ENCODE data around the gene GNMT.

The GNMT gene

GRCh38 chr6:42960243-42961019, at the start of gene GNMT:
Gene GNMT (plus strand): TSS chr6:42960754. CDS start chr6:42960768, 14 bp downstream.
- Mint-ChIP-seq H3K27ac (peak within 1 kb of the TSS in 1 of 2 donors; percentile 71), H3K4me3 (peak within 1 kb of the TSS; percentile 78 to 92)

GRCh38 chr6:42911171-42912021, 49.2 kb upstream of the GNMT start:
- Mint-ChIP-seq H3K4me3 (peak overlapping the region; percentile 47 to 71), H3K9me3 (no peaks in the 10 kb centered on the region), H3K27ac (peak overlapping the region; percentile 26 to 90), H3K4me1 (peaks cover 14% of the 10 kb centered on the region), H3K27me3 (peaks cover 28% of the 10 kb centered on the region)
- ATAC-seq (no peak), DNase-seq (no peak)

More at GRCh38 chr6:42960243-42961019, at the start of gene GNMT:
- ATAC-seq = peak; percentile 82
- Mint-ChIP-seq H3K9me3 (no peaks in the 10 kb centered on the region), H3K4me1 (peaks cover 21% of the 10 kb centered on the region), H3K27me3 (peaks cover 8% of the 10 kb centered on the region)
- DNase-seq = peak; percentile 30 to 44

- Mint-ChIP-seq H3K27me3 (peaks cover 29% of the 10 kb centered on the region), H3K27ac (no peak overlapping the region), H3K4me1 (peaks cover 15% of the 10 kb centered on the region)
Observed at GRCh38 chr6:42914546-42914945, 46.0 kb upstream of the GNMT start.

GRCh38 chr6:42915732-42916131, 44.8 kb upstream of the GNMT start, which contains the start of gene PTCRA:
Gene PTCRA (plus strand): TSS chr6:42916053. CDS start chr6:42916070, 17 bp downstream.
- H3K27ac Mint-ChIP-seq = peak within 1 kb of the TSS in 1 of 2 donors; percentile 71
- peaks cover 15% of the 10 kb centered on the region for H3K4me1 Mint-ChIP-seq
- H3K4me3 Mint-ChIP-seq = no peak within 1 kb of the TSS
- peaks cover 29% of the 10 kb centered on the region for H3K27me3 Mint-ChIP-seq
- H3K9me3 Mint-ChIP-seq = no peaks in the 10 kb centered on the region
- ATAC-seq = peak; percentile 42
- no peak for DNase-seq

More at GRCh38 chr6:42914546-42914945, 46.0 kb upstream of the GNMT start:
- no peaks in the 10 kb centered on the region for H3K9me3 Mint-ChIP-seq
- no peak for ATAC-seq
- no peak for DNase-seq
- H3K4me3 Mint-ChIP-seq = no peak overlapping the region

GRCh38 chr6:42916288-42916687, 44.3 kb upstream of the GNMT start:
- H3K4me3 Mint-ChIP-seq = no peak overlapping the region
- peak overlapping the region in 1 of 2 donors; percentile 71 for H3K27ac Mint-ChIP-seq
- peaks cover 24% of the 10 kb centered on the region for H3K27me3 Mint-ChIP-seq
- DNase-seq = no peak
- peak; percentile 74 for ATAC-seq
- no peaks in the 10 kb centered on the region for H3K9me3 Mint-ChIP-seq
- H3K4me1 Mint-ChIP-seq = peaks cover 11% of the 10 kb centered on the region

- Mint-ChIP-seq H3K27me3 (no peaks in the 10 kb centered on the region), H3K9me3 (no peaks in the 10 kb centered on the region), H3K4me1 (no peaks in the 10 kb centered on the region), H3K27ac (no peak overlapping the region), H3K4me3 (no peak overlapping the region)
- DNase-seq (no peak), ATAC-seq (no peak)
Observed at GRCh38 chr6:42921801-42922200, 38.8 kb upstream of the GNMT start.

GRCh38 chr6:42923666-42924065, 36.9 kb upstream of the GNMT start:
- Mint-ChIP-seq H3K4me1 (peaks cover 7% of the 10 kb centered on the region), H3K4me3 (no peak overlapping the region), H3K27me3 (no peaks in the 10 kb centered on the region), H3K9me3 (no peaks in the 10 kb centered on the region), H3K27ac (no peak overlapping the region)
- no peak for DNase-seq
- no peak for ATAC-seq

GRCh38 chr6:42925248-42925857, 35.2 kb upstream of the GNMT start:
- ATAC-seq (no peak), DNase-seq (no peak)
- no peak overlapping the region for H3K4me3 Mint-ChIP-seq
- H3K27ac Mint-ChIP-seq = no peak overlapping the region
- peaks cover 10% of the 10 kb centered on the region for H3K4me1 Mint-ChIP-seq
- H3K27me3 Mint-ChIP-seq = no peaks in the 10 kb centered on the region
- H3K9me3 Mint-ChIP-seq = no peaks in the 10 kb centered on the region

GRCh38 chr6:42928986-42929820, 31.4 kb upstream of the GNMT start, which contains the start of gene CNPY3:
Gene CNPY3 (plus strand): TSS chr6:42929480. CDS start chr6:42929571, 91 bp downstream.
- Mint-ChIP-seq H3K27me3 (no peaks in the 10 kb centered on the region), H3K9me3 (no peaks in the 10 kb centered on the region), H3K4me3 (peak within 1 kb of the TSS; percentile 92 to 99), H3K27ac (peak within 1 kb of the TSS; percentile 94 to 97), H3K4me1 (peaks cover 49% of the 10 kb centered on the region)
- DNase-seq (peak; percentile 96 to 98), ATAC-seq (peak; percentile 90)

GRCh38 chr6:42929821-42930360, 30.7 kb upstream of the GNMT start:
- ATAC-seq = peak; percentile 55
- peaks cover 51% of the 10 kb centered on the region for H3K4me1 Mint-ChIP-seq
- no peaks in the 10 kb centered on the region for H3K9me3 Mint-ChIP-seq

GRCh38 chr6:42932412-42932811, 28.1 kb upstream of the GNMT start:
- Mint-ChIP-seq H3K9me3 (no peaks in the 10 kb centered on the region), H3K27me3 (no peaks in the 10 kb centered on the region), H3K4me3 (peak overlapping the region; percentile 82 to 92), H3K4me1 (peaks cover 69% of the 10 kb centered on the region), H3K27ac (peak overlapping the region; percentile 3 to 88)
- DNase-seq (no peak), ATAC-seq (no peak)

More at GRCh38 chr6:42929821-42930360, 30.7 kb upstream of the GNMT start:
- Mint-ChIP-seq H3K27me3 (no peaks in the 10 kb centered on the region), H3K4me3 (peak overlapping the region; percentile 92 to 99), H3K27ac (peak overlapping the region; percentile 94 to 97)
- DNase-seq = peak; percentile 75 to 82

- ATAC-seq = no peak
- Mint-ChIP-seq H3K27ac (peak overlapping the region; percentile 47 to 81), H3K4me3 (peak overlapping the region; percentile 82 to 92)
Observed at GRCh38 chr6:42933205-42933604, 27.3 kb upstream of the GNMT start.

GRCh38 chr6:42935322-42935721, 25.2 kb upstream of the GNMT start:
- ATAC-seq (no peak), DNase-seq (no peak)
- Mint-ChIP-seq H3K27ac (peak overlapping the region; percentile 73 to 75), H3K9me3 (no peaks in the 10 kb centered on the region), H3K27me3 (no peaks in the 10 kb centered on the region), H3K4me3 (no peak overlapping the region), H3K4me1 (peaks cover 78% of the 10 kb centered on the region)

More at GRCh38 chr6:42933205-42933604, 27.3 kb upstream of the GNMT start:
- peaks cover 72% of the 10 kb centered on the region for H3K4me1 Mint-ChIP-seq
- no peaks in the 10 kb centered on the region for H3K9me3 Mint-ChIP-seq
- no peaks in the 10 kb centered on the region for H3K27me3 Mint-ChIP-seq
- no peak for DNase-seq

- Mint-ChIP-seq H3K4me1 (peaks cover 73% of the 10 kb centered on the region), H3K27ac (peak overlapping the region in 1 of 2 donors; percentile 37), H3K4me3 (no peak overlapping the region), H3K27me3 (no peaks in the 10 kb centered on the region), H3K9me3 (no peaks in the 10 kb centered on the region)
- DNase-seq = no peak
- no peak for ATAC-seq
Observed at GRCh38 chr6:42936398-42936797, 24.2 kb upstream of the GNMT start.

Measured in stimulated activated naive CD8-positive, alpha-beta T cell treated with anti-CD3 and anti-CD28 coated beads, Interleukin-15, amount 100 ng/mL, for 72 hours (primary cell).